Keratinocyte (primary cell): ENCODE measurements around the gene ARHGAP45. TPM values are rescaled to one million over a fixed set of nuclear protein-coding genes. Genes with fewer than 3 reads are reported as not detected.

Experiments
- DNase-seq: peaks from one replicate; pipeline ENCODE4 v3.0.0-alpha.2; 2011; ENCODE audit warnings: low read depth, missing footprints, low spot score
- FAIRE-seq: peaks from 2 replicates; lab custom pipeline; 2011; peaks lifted over from hg19 to GRCh38; lab: Jason Lieb, UNC
- H2AFZ ChIP-seq: 2 replicates; pipeline ENCODE4 v1.6.0; 2012; ENCODE audit warnings: low read length, control low read depth, inconsistent platforms; ENCODE audit not compliant: control insufficient read depth
- H3K27ac ChIP-seq: 2 replicates; pipeline ENCODE4 v1.5.1; 2011; ENCODE audit warnings: low read length; ENCODE audit not compliant: control insufficient read depth, insufficient read depth
- H3K27me3 ChIP-seq: 3 replicates; pipeline ENCODE4 v1.6.0; 2011; ENCODE audit warnings: low read length; ENCODE audit not compliant: control insufficient read depth, insufficient read depth; ENCODE audit errors: extremely low read depth
- H3K36me3 ChIP-seq, 2 experiments: 2 replicates in 1 of 2; 3 replicates in 1 of 2; pipeline ENCODE4 v1.5.1; 2011; ENCODE audit warnings: low read length in 2 of 2, mild to moderate bottlenecking in 1 of 2; ENCODE audit not compliant: control insufficient read depth in 2 of 2, insufficient read depth in 2 of 2; ENCODE audit errors: extremely low read depth in 1 of 2
- H3K4me1 ChIP-seq: 3 replicates; pipeline ENCODE4 v1.5.1; 2011; ENCODE audit warnings: low read length; ENCODE audit not compliant: control insufficient read depth, insufficient read depth; ENCODE audit errors: extremely low read depth
- H3K4me2 ChIP-seq: 3 replicates; pipeline ENCODE4 v1.6.0; 2011; ENCODE audit warnings: low read depth, low read length; ENCODE audit not compliant: control insufficient read depth, insufficient read depth; ENCODE audit errors: extremely low read depth
- H3K4me3 ChIP-seq, 3 experiments: fragments of 200-600 bp in 1 of 3; sonication (generic) in 1 of 3; 2 replicates in 2 of 3; 3 replicates in 1 of 3; pipeline ENCODE4 v1.5.1; 2011 to 2016; ENCODE audit warnings: low read length in 3 of 3, mild to moderate bottlenecking in 3 of 3, control low read depth in 2 of 3, inconsistent platforms in 1 of 3, low read depth in 1 of 3, mixed read lengths in 1 of 3, mixed run types in 1 of 3, moderate library complexity in 1 of 3; ENCODE audit not compliant: control insufficient read depth in 2 of 3, insufficient read depth in 2 of 3; ENCODE audit errors: extremely low read depth in 1 of 3
- H3K79me2 ChIP-seq: 2 replicates; pipeline ENCODE4 v1.6.0; 2012; ENCODE audit warnings: low read length; ENCODE audit not compliant: control insufficient read depth, insufficient read depth
- H3K9ac ChIP-seq: 3 replicates; pipeline ENCODE4 v1.6.0; 2011; ENCODE audit warnings: low read length; ENCODE audit not compliant: control insufficient read depth, insufficient read depth; ENCODE audit errors: extremely low read depth
- H3K9me1 ChIP-seq: 3 replicates; pipeline ENCODE4 v1.6.0; 2011; ENCODE audit warnings: low read length; ENCODE audit not compliant: control insufficient read depth, insufficient read depth; ENCODE audit errors: extremely low read depth
- H3K9me3 ChIP-seq: 2 replicates; pipeline ENCODE4 v1.5.1; 2012; ENCODE audit warnings: low read depth, low read length; ENCODE audit not compliant: control insufficient read depth
- H4K20me1 ChIP-seq: 3 replicates; pipeline ENCODE4 v1.6.0; 2011; ENCODE audit warnings: low read length; ENCODE audit not compliant: control insufficient read depth, insufficient read depth; ENCODE audit errors: extremely low read depth
- EZH2 ChIP-seq: IDR thresholded peaks from one replicate; pipeline ENCODE4 v1.6.1; 2012; ENCODE audit warnings: inconsistent platforms, mild to moderate bottlenecking, low read length, moderate library complexity
- dilution Hi-C: fragments of 300-500 bp; cut with MboI; formaldehyde crosslinking; loops from one replicate; pipeline ENCODE4 v1.7.0; 2020; ENCODE audit warnings: low sequenced_read_pairs; ENCODE audit not compliant: extremely low pct_ligation_motif_present
- polyA plus RNA-seq, 5 experiments: library from polyadenylated mRNA; depleted of rRNA in 3 of 5; stranded (reverse) in 3 of 5; stranded (forward) in 1 of 5; unstranded in 1 of 5; fragments of >200 nt; gene quantifications; 1 replicate in 1 of 5; 2 replicates in 3 of 5; 3 replicates in 1 of 5; pipeline versions ENCODE4 v1.2.1 to v1.2.3, GENCODE V29; 2011 to 2012; ENCODE audit warnings: missing spikeins in 2 of 5, low read depth in 1 of 5, low replicate concordance in 1 of 5
- TF ChIP-seq, protein P1 (sequence below), 3 experiments: IDR thresholded peaks in 1 of 3; conservative IDR thresholded peaks in 1 of 3; optimal IDR thresholded peaks in 1 of 3; 2 replicates in 2 of 3; 3 replicates in 1 of 3; pipeline versions ENCODE3 to v1.5.1; 2011; ENCODE audit warnings: low read length in 3 of 3, mild to moderate bottlenecking in 3 of 3, moderate library complexity in 2 of 3, control low read depth in 1 of 3, inconsistent platforms in 1 of 3; ENCODE audit not compliant: insufficient read depth in 2 of 3; ENCODE audit errors: extremely low read depth in 1 of 3

ARHGAP45 gene
- polyA plus RNA-seq, 1 donor (not counting 4 experiments of a cell fraction or from before 2014, with no cell fraction given) = 0.56 TPM

DNA sequence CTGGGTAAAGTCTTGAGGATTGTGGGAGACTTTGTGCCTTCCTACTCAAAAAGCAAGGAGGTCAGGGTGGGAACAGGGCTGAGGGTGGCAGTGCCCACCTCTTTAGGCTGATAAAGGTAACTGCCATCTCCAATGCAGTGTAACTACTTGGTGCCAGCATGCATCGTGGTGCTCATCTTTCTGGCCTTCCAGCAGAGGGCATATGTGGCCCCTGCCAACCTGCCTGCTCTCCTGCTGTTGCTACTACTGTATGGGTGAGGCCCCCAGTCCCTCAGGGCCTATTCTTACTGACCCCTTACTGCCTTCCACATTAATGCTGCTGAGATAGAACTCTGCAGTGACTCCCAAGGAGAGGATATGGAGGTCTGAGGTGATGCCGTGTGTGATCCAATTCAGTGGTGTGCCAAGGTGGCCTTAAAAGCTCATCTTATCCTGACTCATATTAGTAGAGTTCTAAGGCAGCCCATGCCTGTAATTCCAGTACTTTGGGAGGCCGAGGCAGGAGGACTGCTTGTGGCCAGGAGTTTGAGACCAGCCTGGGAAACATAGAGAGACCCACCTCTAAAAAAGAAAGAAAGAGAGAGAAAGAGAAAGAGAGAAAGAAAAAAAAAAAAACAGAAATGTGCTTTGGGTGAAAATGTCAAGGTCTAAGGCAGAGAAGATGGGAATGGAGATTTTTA lies 9.7 kb upstream of the ARHGAP45 start:
- Histone ChIP-seq H3K36me3 (peaks cover 13 to 33% of the 10 kb centered on the region in 2 experiments), H3K79me2 (no peaks in the 10 kb centered on the region), H3K9me3 (peaks cover 28% of the 10 kb centered on the region), H3K4me3 (no peak overlapping the region), H3K4me2 (no peak overlapping the region), H2AFZ (no peak overlapping the region), H3K9ac (no peak overlapping the region), H3K27me3 (no peaks in the 10 kb centered on the region), H3K4me1 (no peaks in the 10 kb centered on the region), H3K27ac (no peak overlapping the region), H4K20me1 (no peaks in the 10 kb centered on the region), H3K9me1 (no peaks in the 10 kb centered on the region)
- FAIRE-seq (no peak), DNase-seq (no peak)
- dilution Hi-C loops = no loop called here
- TF ChIP-seq, protein P1, sequence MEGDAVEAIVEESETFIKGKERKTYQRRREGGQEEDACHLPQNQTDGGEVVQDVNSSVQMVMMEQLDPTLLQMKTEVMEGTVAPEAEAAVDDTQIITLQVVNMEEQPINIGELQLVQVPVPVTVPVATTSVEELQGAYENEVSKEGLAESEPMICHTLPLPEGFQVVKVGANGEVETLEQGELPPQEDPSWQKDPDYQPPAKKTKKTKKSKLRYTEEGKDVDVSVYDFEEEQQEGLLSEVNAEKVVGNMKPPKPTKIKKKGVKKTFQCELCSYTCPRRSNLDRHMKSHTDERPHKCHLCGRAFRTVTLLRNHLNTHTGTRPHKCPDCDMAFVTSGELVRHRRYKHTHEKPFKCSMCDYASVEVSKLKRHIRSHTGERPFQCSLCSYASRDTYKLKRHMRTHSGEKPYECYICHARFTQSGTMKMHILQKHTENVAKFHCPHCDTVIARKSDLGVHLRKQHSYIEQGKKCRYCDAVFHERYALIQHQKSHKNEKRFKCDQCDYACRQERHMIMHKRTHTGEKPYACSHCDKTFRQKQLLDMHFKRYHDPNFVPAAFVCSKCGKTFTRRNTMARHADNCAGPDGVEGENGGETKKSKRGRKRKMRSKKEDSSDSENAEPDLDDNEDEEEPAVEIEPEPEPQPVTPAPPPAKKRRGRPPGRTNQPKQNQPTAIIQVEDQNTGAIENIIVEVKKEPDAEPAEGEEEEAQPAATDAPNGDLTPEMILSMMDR (optimal IDR thresholded peaks at IDR 0.05 in 1 of 3, IDR thresholded peaks at IDR 0.05 in 1 of 3, conservative IDR thresholded peaks at IDR 0.05 in 1 of 3; ENCODE audit: extremely low read depth in 1 of 3, insufficient read depth in 2 of 3, low read length in 3 of 3) = peak in 2 of 3 experiments; percentile 13 to 40
- no peak for TF ChIP-seq EZH2

DNA sequence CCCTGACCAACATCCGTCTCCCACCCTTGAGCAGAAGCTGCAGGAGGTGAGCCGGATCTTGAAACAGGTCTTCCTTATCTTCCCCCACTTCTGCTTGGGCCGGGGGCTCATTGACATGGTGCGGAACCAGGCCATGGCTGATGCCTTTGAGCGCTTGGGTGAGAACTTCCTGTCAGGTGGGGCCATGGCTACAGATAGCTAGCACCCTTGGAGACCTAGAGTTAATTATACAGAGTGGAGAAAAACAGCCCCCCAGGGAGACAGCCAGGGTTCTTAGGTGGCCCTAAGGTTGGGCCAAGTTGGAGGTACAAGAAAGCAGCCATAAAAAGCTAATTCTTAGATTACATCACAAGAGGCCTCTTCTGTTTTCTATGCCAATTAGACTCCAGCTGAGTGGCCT lies 8.9 kb upstream of the ARHGAP45 start:
- Histone ChIP-seq H2AFZ (no peak overlapping the region), H3K4me1 (no peaks in the 10 kb centered on the region), H3K4me2 (no peak overlapping the region), H3K4me3 (no peak overlapping the region), H3K27ac (no peak overlapping the region), H3K36me3 (peaks cover 13 to 35% of the 10 kb centered on the region in 2 experiments), H4K20me1 (no peaks in the 10 kb centered on the region), H3K9ac (no peak overlapping the region), H3K9me1 (no peaks in the 10 kb centered on the region), H3K79me2 (no peaks in the 10 kb centered on the region), H3K27me3 (no peaks in the 10 kb centered on the region), H3K9me3 (peaks cover 28% of the 10 kb centered on the region)
- FAIRE-seq (no peak), DNase-seq (no peak)
- dilution Hi-C loops = no loop called here
- TF ChIP-seq EZH2 = no peak
- TF ChIP-seq, protein P1 (optimal IDR thresholded peaks at IDR 0.05 in 1 of 3, IDR thresholded peaks at IDR 0.05 in 1 of 3, conservative IDR thresholded peaks at IDR 0.05 in 1 of 3; ENCODE audit: extremely low read depth in 1 of 3, insufficient read depth in 2 of 3, low read length in 3 of 3) = no peak
